Small intestine (tissue), 7 donors: ENCODE results near the gene PER1. TPM values are rescaled to one million over a fixed set of nuclear protein-coding genes. Genes with fewer than 3 reads are reported as not detected.

Source experiments
- DNase-seq, 2 donors: peaks; one replicate each; pipeline versions ENCODE4 v3.0.0 to v3.0.0-alpha.2; 2013
- FAIRE-seq: peaks from 2 replicates; lab custom pipeline; 2012; peaks lifted over from hg19 to GRCh38; lab: Jason Lieb, UNC
- H3K27ac ChIP-seq, 3 donors: one replicate each; pipeline ENCODE4 v1.5.1; 2013; ENCODE audit warnings: low read length in 2 of 3, mild to moderate bottlenecking in 2 of 3, control low read depth in 1 of 3, inconsistent platforms in 1 of 3, low read depth in 1 of 3, moderate library complexity in 1 of 3
- H3K27me3 ChIP-seq, 3 donors: one replicate each; pipeline ENCODE4 v1.6.1; 2013; ENCODE audit warnings: low read length in 3 of 3, inconsistent platforms in 1 of 3; ENCODE audit not compliant: control insufficient read depth in 3 of 3, insufficient read depth in 3 of 3
- H3K36me3 ChIP-seq, 3 donors: one replicate each; pipeline ENCODE4 v1.6.1; 2013; ENCODE audit warnings: low read length in 3 of 3, inconsistent platforms in 1 of 3, low read depth in 1 of 3, mild to moderate bottlenecking in 1 of 3, moderate library complexity in 1 of 3; ENCODE audit not compliant: control insufficient read depth in 3 of 3, insufficient read depth in 2 of 3
- H3K4me1 ChIP-seq, 3 donors: one replicate each; pipeline ENCODE4 v1.6.1; 2013; ENCODE audit warnings: low read length in 2 of 3, inconsistent platforms in 1 of 3, low read depth in 1 of 3, mild to moderate bottlenecking in 1 of 3, moderate library complexity in 1 of 3; ENCODE audit not compliant: control insufficient read depth in 3 of 3, insufficient read depth in 2 of 3
- H3K4me3 ChIP-seq, 3 donors: one replicate each; pipeline ENCODE4 v1.5.1; 2013; ENCODE audit warnings: low read length in 3 of 3, control low read depth in 1 of 3, inconsistent platforms in 1 of 3, low read depth in 1 of 3, mild to moderate bottlenecking in 1 of 3, moderate library complexity in 1 of 3
- H3K9me3 ChIP-seq, 2 donors: one replicate each; pipeline ENCODE4 v1.6.1; 2013; ENCODE audit warnings: low read depth in 1 of 2, low read length in 1 of 2; ENCODE audit not compliant: control insufficient read depth in 2 of 2, insufficient read depth in 1 of 2
- WGBS, 3 donors: extraction: QIAGEN DNeasy Blood & Tissue Kit; methylation state at CpG; one replicate each; pipeline ENCODE4 v1.1.7; 2013; 5-methylcytosine and 5-hydroxymethylcytosine counted together
- polyA plus RNA-seq, 4 donors: library from polyadenylated mRNA; stranded (reverse) in 3 of 4; unstranded in 1 of 4; fragments of 200-250 nt in 3 of 4; fragments of 120-200 nt in 1 of 4; gene quantifications; one replicate each; pipeline versions ENCODE4 v1.2.1 to v1.2.3, GENCODE V29; 2013
- donor health status: healthy with polysubstance abuse.
- donor health status: control.
- donor health status: control.
- donor health status: Bipolar disorder and iron deficiency.
- donor health status: healthy.

Gene PER1
- polyA plus RNA-seq, 4 donors = 17.3 to 79.4 (median 54.0) TPM

- no peak overlapping the region for H3K27ac ChIP-seq
- H3K4me1 ChIP-seq = peaks cover 0 to 20% (median 4%) of the 10 kb centered on the region in 3 donors
- DNase-seq (no peak), FAIRE-seq (no peak)
- WGBS, 3 donors = 93 to 94% (median 93%) methylated on average over 26 of the region's 26 CpGs
- no peak overlapping the region for H3K4me3 ChIP-seq
- peaks cover 42 to 85% (median 48%) of the 10 kb centered on the region in 3 donors for H3K36me3 ChIP-seq
- H3K9me3 ChIP-seq = no peaks in the 10 kb centered on the region
- no peaks in the 10 kb centered on the region for H3K27me3 ChIP-seq
Observed at GRCh38 chr17:8147141-8147804, 4.9 kb downstream of the PER1 start.

DNA sequence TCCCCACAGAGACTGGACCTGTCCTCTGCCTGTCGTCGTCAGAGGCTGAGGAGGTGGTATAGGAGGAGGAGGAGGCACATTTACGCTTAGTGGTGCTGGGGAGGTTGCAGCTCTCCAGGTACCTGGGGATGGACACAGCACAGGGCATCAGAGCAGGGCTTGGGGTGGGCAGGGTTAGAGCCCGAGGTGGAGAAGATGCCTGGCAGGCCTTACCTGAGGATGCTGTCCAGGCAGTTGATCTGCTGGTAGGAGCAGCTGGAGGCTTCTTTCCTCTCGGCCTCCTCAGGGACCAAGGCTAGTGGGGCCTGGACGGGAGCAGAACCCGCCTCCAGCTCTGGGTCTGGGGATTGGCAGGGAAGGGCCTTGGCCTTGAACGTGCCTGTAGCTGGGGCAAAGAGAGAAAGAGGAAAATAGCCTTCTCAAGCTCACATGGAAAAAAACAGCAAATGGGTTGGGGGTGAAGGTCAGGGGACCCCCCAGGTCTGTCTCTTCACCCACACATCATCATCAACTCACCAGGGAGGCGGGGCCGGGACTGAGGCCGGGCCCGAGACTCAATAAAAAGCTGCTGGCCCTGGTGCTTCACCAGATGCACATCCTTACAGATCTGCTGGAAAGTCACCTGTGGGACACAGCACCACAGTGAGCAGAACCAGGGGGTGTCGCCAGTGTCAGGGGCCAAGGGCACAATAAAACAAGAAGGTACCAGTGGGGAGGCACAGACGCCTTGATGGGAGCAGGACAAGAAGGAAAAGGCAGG is 5.6 kb downstream of the PER1 start:
- Histone ChIP-seq H3K4me1 (peaks cover 0 to 15% (median 4%) of the 10 kb centered on the region in 3 donors), H3K27ac (no peak overlapping the region), H3K9me3 (no peaks in the 10 kb centered on the region), H3K36me3 (peaks cover 42 to 92% (median 53%) of the 10 kb centered on the region in 3 donors), H3K27me3 (no peaks in the 10 kb centered on the region), H3K4me3 (no peak overlapping the region)
- FAIRE-seq (no peak), DNase-seq (no peak)
- 93 to 97% (median 94%) methylated on average over 12 to 14 of the region's 14 CpGs for WGBS, 3 donors

- peaks cover 42 to 97% (median 56%) of the 10 kb centered on the region in 3 donors for H3K36me3 ChIP-seq
- 94 to 98% (median 95%) methylated on average over 9 to 12 of the region's 12 CpGs for WGBS, 3 donors
Observed at GRCh38 chr17:8145811-8146210, 6.4 kb downstream of the PER1 start.

DNA sequence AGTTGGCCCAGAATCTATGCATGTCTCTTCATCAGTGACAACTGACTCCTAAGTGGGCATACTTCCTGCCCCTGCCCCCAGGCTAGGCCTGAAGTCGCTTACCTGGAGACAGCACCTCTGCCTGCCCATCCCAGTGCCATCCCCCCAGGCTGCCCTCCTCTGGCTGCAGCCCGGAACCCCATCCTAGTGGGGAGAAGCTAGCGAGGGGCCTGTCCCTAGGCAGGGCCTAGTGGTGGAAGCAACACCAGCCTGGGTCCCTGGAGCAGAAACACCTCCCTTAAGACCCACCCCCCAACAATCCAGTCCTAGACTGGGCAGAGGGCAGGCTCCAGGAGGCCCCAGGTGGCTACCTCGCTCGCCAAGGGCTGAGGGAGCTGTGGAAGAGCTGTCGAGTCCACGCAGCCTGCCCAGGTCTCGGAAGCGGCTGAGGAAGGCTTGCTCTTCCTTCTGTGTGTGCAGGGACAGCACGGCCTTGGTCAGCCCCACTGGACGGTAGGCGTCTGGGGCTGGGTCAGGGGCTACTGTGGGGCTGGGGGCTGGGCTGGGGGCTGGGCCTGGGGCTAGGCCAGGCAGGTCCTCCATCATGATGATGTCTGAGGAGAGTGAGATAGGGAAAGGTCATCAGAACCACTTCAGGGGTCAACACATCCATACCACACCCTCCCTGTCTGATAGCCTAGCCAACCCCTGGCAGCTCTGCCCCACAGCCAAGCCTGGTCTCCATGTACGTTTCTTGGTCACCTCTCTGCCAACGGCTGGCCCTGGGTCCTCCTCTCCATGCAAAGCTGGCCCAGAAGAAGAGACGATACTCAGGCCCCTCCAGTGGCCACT is 7.6 kb downstream of the PER1 start:
- Histone ChIP-seq H3K36me3 (peaks cover 39 to 97% (median 58%) of the 10 kb centered on the region in 3 donors), H3K27me3 (no peaks in the 10 kb centered on the region), H3K4me1 (peaks cover 0 to under 1% (median 0%) of the 10 kb centered on the region in 3 donors), H3K4me3 (no peak overlapping the region), H3K27ac (no peak overlapping the region), H3K9me3 (no peaks in the 10 kb centered on the region)
- 93 to 96% (median 94%) methylated on average over 15 of the region's 15 CpGs for WGBS, 3 donors
- no peak for FAIRE-seq
- DNase-seq = no peak

More at GRCh38 chr17:8145811-8146210, 6.4 kb downstream of the PER1 start:
- Histone ChIP-seq H3K9me3 (no peaks in the 10 kb centered on the region), H3K4me3 (no peak overlapping the region), H3K27me3 (no peaks in the 10 kb centered on the region), H3K27ac (no peak overlapping the region), H3K4me1 (peaks cover 0 to 9% (median 4%) of the 10 kb centered on the region in 3 donors)
- no peak for FAIRE-seq
- DNase-seq = no peak

GRCh38 chr17:8143581-8144400 is 8.4 kb downstream of the PER1 start:
- Histone ChIP-seq H3K9me3 (no peaks in the 10 kb centered on the region), H3K27ac (no peak overlapping the region), H3K4me3 (no peak overlapping the region), H3K4me1 (peaks cover 0 to 8% (median 2%) of the 10 kb centered on the region in 3 donors), H3K27me3 (no peaks in the 10 kb centered on the region), H3K36me3 (peaks cover 36 to 91% (median 53%) of the 10 kb centered on the region in 3 donors)
- DNase-seq (no peak), FAIRE-seq (no peak)
- WGBS, 3 donors = 92 to 94% (median 94%) methylated on average over 21 to 22 of the region's 22 CpGs

GRCh38 chr17:8142887-8143580 is 9.2 kb downstream of the PER1 start:
- H3K27ac ChIP-seq = no peak overlapping the region
- DNase-seq (no peak), FAIRE-seq (no peak)
- H3K27me3 ChIP-seq = no peaks in the 10 kb centered on the region
- peaks cover 0 to 10% (median 2%) of the 10 kb centered on the region in 3 donors for H3K4me1 ChIP-seq
- WGBS, 3 donors = 83 to 94% (median 91%) methylated on average over 13 to 15 of the region's 15 CpGs
- no peak overlapping the region for H3K4me3 ChIP-seq
- H3K36me3 ChIP-seq = peaks cover 30 to 84% (median 48%) of the 10 kb centered on the region in 3 donors
- no peaks in the 10 kb centered on the region for H3K9me3 ChIP-seq

DNA sequence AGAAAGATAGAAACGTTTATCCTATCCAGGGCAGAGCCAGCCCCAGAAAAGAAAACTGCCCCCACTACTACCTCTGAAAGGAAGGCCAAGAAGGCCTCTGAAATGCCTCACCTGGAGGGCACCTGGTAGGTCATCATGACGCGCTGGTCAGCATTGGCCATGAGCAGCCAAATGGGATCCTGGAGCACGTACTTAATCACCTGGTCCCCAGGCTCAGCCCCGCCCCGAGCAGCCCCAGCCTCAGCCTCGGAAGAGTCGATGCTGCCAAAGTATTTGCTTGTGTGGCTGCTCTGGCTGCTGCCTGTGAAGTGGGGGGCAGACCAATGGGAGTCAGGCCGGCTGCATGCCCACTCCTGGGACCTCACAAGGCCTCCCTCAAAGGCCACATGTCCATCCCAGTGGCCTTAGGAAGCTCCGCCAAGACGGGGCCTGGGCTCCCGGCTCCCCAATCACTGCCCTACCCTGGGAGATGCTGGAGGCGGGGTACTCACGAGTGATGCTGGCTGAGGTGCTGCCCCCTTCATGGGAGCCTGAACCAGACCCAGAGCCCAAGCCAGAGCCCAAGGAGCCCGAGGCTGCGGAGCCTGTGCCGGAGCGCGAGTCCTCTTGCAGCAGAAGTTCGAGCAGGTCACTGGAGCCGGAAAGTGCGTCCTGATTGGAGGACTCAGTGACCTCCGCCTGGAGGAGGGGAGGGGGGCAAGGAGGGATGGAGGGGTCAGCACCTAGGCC is 9.9 kb downstream of the PER1 start:
- DNase-seq = no peak
- H3K27ac ChIP-seq = no peak overlapping the region
- WGBS, 3 donors = 90 to 91% (median 90%) methylated on average over 23 of the region's 23 CpGs

More for the DNA sequence above, 9.9 kb downstream of the PER1 start:
- no peaks in the 10 kb centered on the region for H3K27me3 ChIP-seq
- no peaks in the 10 kb centered on the region for H3K9me3 ChIP-seq
- peaks cover 23 to 77% (median 42%) of the 10 kb centered on the region in 3 donors for H3K36me3 ChIP-seq
- no peak for FAIRE-seq
- peaks cover 0 to 16% (median 2%) of the 10 kb centered on the region in 3 donors for H3K4me1 ChIP-seq
- no peak overlapping the region for H3K4me3 ChIP-seq
